Measurements from ENCODE around the gene ARMC8. TPM values are rescaled to one million over a fixed set of nuclear protein-coding genes. Genes with fewer than 3 reads are reported as not detected.

ARMC8 gene
- polyA plus RNA-seq, 1 donor from 2014 or later, result 90.6 TPM

GRCh38 chr3:138227650-138228049 lies 40.5 kb downstream of the ARMC8 start:
- Histone ChIP-seq H3K4me2 (ENCODE audit: low read length) (no peak overlapping the region), H4K20me1 (ENCODE audit: insufficient read depth) (no peaks in the 10 kb centered on the region), H2AFZ (ENCODE audit: low read depth, low read length) (no peak overlapping the region), H3K27ac (ENCODE audit: low read length) (no peak overlapping the region), H3K36me3 (ENCODE audit: insufficient read depth, low read length) (no peaks in the 10 kb centered on the region), H3K4me3 (ENCODE audit: low read length) (no peak overlapping the region), H3K9me2 (ENCODE audit: insufficient read depth, low read length) (no peaks in the 10 kb centered on the region), H3K9ac (ENCODE audit: low read length) (no peak overlapping the region), H3K79me2 (replicated peaks; ENCODE audit: insufficient read depth, low read length) (no peaks in the 10 kb centered on the region), H3K27me3 (ENCODE audit: insufficient read depth, low read depth, low read length) (no peaks in the 10 kb centered on the region), H3F3A (ENCODE audit: insufficient read depth, low read length, poor library complexity, severe bottlenecking) (no peaks in the 10 kb centered on the region), H3K9me3 (ENCODE audit: low read length) (no peaks in the 10 kb centered on the region)
- TF ChIP-seq POLR2AphosphoS5 (IDR thresholded peaks at IDR 0.05) (no peak), EP300 (conservative IDR thresholded peaks at IDR 0.05; ENCODE audit: poor library complexity, severe bottlenecking) (no peak), SMC3 (conservative IDR thresholded peaks at IDR 0.05; ENCODE audit: poor library complexity) (no peak), TAF1 (IDR thresholded peaks at IDR 0.05; ENCODE audit: low read depth) (no peak), RAD21 (conservative IDR thresholded peaks at IDR 0.05) (no peak), REST (IDR thresholded peaks at IDR 0.05; ENCODE audit: borderline replicate concordance) (no peak), MXI1 (conservative IDR thresholded peaks at IDR 0.05; ENCODE audit: poor library complexity, severe bottlenecking) (no peak)

- Histone ChIP-seq H3K9me2 (ENCODE audit: insufficient read depth, low read length) (no peaks in the 10 kb centered on the region), H3K4me3 (ENCODE audit: low read length) (no peak overlapping the region), H4K20me1 (ENCODE audit: insufficient read depth) (no peaks in the 10 kb centered on the region), H3K27ac (ENCODE audit: low read length) (no peak overlapping the region), H2AFZ (ENCODE audit: low read depth, low read length) (no peak overlapping the region), H3K4me2 (ENCODE audit: low read length) (no peak overlapping the region), H3K27me3 (ENCODE audit: insufficient read depth, low read depth, low read length) (no peaks in the 10 kb centered on the region), H3K9me3 (ENCODE audit: low read length) (no peaks in the 10 kb centered on the region), H3K79me2 (replicated peaks; ENCODE audit: insufficient read depth, low read length) (no peaks in the 10 kb centered on the region), H3F3A (ENCODE audit: insufficient read depth, low read length, poor library complexity, severe bottlenecking) (no peaks in the 10 kb centered on the region), H3K36me3 (ENCODE audit: insufficient read depth, low read length) (no peaks in the 10 kb centered on the region), H3K9ac (ENCODE audit: low read length) (no peak overlapping the region)
- TF ChIP-seq MXI1 (conservative IDR thresholded peaks at IDR 0.05; ENCODE audit: poor library complexity, severe bottlenecking) (no peak), CTCF (IDR thresholded peaks at IDR 0.05; ENCODE audit: poor library complexity, severe bottlenecking) (no peak), POLR2AphosphoS5 (IDR thresholded peaks at IDR 0.05) (no peak), SMC3 (conservative IDR thresholded peaks at IDR 0.05; ENCODE audit: poor library complexity) (no peak), EZH2 (IDR thresholded peaks at IDR 0.05; ENCODE audit: borderline replicate concordance, insufficient read depth, low read length, poor library complexity, severe bottlenecking) (no peak), TAF1 (IDR thresholded peaks at IDR 0.05; ENCODE audit: low read depth) (no peak), RAD21 (conservative IDR thresholded peaks at IDR 0.05) (no peak), EP300 (conservative IDR thresholded peaks at IDR 0.05; ENCODE audit: poor library complexity, severe bottlenecking) (no peak), REST (IDR thresholded peaks at IDR 0.05; ENCODE audit: borderline replicate concordance) (no peak)
Measured at GRCh38 chr3:138230525-138230924, 43.4 kb downstream of the ARMC8 start.
